Neural progenitor cell (in vitro differentiated cells): Measurements from ENCODE around the gene UNC13C.

Experiments
- EZH2 ChIP-seq: fragments of 200-600 bp; sonication (generic); IDR thresholded peaks from 2 replicates; pipeline ENCODE4 v1.6.1; 2017; ENCODE audit warnings: antibody characterized with exemption, mild to moderate bottlenecking, moderate library complexity
- TF ChIP-seq, protein P1 (sequence below): fragments of 200-600 bp; sonication (generic); IDR thresholded peaks from 2 replicates; pipeline ENCODE4 v1.5.1; 2017; ENCODE audit warnings: antibody characterized with exemption, mild to moderate bottlenecking

GRCh38 chr15:54576298-54576935 lies 598.2 kb downstream of the UNC13C start:
- TF ChIP-seq, protein P1, sequence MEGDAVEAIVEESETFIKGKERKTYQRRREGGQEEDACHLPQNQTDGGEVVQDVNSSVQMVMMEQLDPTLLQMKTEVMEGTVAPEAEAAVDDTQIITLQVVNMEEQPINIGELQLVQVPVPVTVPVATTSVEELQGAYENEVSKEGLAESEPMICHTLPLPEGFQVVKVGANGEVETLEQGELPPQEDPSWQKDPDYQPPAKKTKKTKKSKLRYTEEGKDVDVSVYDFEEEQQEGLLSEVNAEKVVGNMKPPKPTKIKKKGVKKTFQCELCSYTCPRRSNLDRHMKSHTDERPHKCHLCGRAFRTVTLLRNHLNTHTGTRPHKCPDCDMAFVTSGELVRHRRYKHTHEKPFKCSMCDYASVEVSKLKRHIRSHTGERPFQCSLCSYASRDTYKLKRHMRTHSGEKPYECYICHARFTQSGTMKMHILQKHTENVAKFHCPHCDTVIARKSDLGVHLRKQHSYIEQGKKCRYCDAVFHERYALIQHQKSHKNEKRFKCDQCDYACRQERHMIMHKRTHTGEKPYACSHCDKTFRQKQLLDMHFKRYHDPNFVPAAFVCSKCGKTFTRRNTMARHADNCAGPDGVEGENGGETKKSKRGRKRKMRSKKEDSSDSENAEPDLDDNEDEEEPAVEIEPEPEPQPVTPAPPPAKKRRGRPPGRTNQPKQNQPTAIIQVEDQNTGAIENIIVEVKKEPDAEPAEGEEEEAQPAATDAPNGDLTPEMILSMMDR = no peak
- TF ChIP-seq EZH2 = no peak
